Upper lobe of right lung (tissue), 1 donor: ENCODE results near the gene SLC22A15. TPM values are rescaled to one million over a fixed set of nuclear protein-coding genes. Genes with fewer than 3 reads are reported as not detected.
A peak's percentile ranks its signal among the peaks of the same experiment; 100 is the strongest.

ENCODE experiments used
- ATAC-seq: fragments of 200-7000 bp; cut with Tn5 transposase; one replicate; pipeline ENCODE4 v1.9.1; 2020; ENCODE audit warnings: mild to moderate bottlenecking, moderate library complexity
- DNase-seq: peaks from one replicate; pipeline ENCODE4 v3.0.0-alpha.2; 2020
- H3K27ac ChIP-seq: fragments of 200-600 bp; one replicate; pipeline ENCODE4 v1.8.0; 2022
- H3K27me3 ChIP-seq: fragments of 200-600 bp; one replicate; pipeline ENCODE4 v1.8.0; 2022; ENCODE audit warnings: mild to moderate bottlenecking
- H3K36me3 ChIP-seq: fragments of 200-600 bp; one replicate; pipeline ENCODE4 v1.8.0; 2022
- H3K4me1 ChIP-seq: fragments of 200-600 bp; one replicate; pipeline ENCODE4 v1.8.0; 2022
- H3K4me3 ChIP-seq: fragments of 200-600 bp; one replicate; pipeline ENCODE4 v1.8.0; 2022; ENCODE audit warnings: mild to moderate bottlenecking
- H3K9me3 ChIP-seq: fragments of 200-600 bp; one replicate; pipeline ENCODE4 v1.8.0; 2022
- intact Hi-C: fragments of 100-400 bp; cut with DNase I; formaldehyde crosslinking; loops from one replicate; pipeline ENCODE4 v1.11.0; 2022
- total RNA-seq: library from RNA; stranded (reverse); fragmentation: NEBNext Ultra II Directional; extraction: Animal tissue kit (Norgen Biotek cat#: 25700); gene quantifications from one replicate; pipeline ENCODE4 v1.2.1, GENCODE V29; 2021
- TF ChIP-seq, protein P1 (sequence below): fragments of 200-600 bp; IDR thresholded peaks from one replicate; pipeline ENCODE4 v1.8.0; 2022; ENCODE audit warnings: antibody characterized with exemption
- donor health status: DM: no; HTN: yes; CAD: no; lungs with severe emphysema.

The SLC22A15 gene
- total RNA-seq, 1 donor from 2014 or later: 25.7 TPM

DNA sequence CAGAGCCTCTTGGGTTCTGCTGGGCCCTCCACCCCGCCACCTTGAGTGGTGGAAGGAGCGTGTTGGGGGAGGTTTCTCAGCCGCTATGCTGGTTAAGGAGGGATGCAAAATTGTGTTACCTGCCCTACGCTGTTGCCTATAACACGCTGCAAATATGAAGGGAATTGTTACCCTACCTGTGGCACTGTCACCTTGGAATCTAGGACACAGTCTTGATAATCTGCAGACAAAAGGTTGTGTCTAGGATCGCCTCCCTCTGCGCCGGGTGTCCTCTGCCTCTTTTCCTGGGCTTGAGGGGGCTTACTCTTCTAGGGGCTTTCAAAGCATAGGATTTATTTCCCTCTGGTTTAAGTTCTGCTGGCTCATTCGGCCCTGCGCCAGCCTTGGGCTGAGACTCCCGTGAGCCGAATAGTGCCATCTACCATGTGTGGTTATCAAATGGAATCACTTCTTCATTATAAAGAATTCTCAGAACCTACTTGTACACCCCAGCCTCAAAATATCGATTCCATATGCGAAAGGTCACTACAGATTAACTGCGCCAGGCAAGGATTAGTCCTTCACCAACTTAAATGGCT lies 697 bp downstream of the SLC22A15 start:
- H3K4me3 ChIP-seq: peak overlapping the region; percentile 62

GRCh38 chr1:115977499-115978258 lies 1.4 kb downstream of the SLC22A15 start:
- Histone ChIP-seq H3K9me3 (no peaks in the 10 kb centered on the region), H3K36me3 (no peaks in the 10 kb centered on the region), H3K27ac (peak overlapping the region; percentile 88), H3K4me1 (no peaks in the 10 kb centered on the region), H3K4me3 (peak overlapping the region; percentile 62), H3K27me3 (no peaks in the 10 kb centered on the region)
- intact Hi-C loops: no loop called here
- TF ChIP-seq, protein P1, sequence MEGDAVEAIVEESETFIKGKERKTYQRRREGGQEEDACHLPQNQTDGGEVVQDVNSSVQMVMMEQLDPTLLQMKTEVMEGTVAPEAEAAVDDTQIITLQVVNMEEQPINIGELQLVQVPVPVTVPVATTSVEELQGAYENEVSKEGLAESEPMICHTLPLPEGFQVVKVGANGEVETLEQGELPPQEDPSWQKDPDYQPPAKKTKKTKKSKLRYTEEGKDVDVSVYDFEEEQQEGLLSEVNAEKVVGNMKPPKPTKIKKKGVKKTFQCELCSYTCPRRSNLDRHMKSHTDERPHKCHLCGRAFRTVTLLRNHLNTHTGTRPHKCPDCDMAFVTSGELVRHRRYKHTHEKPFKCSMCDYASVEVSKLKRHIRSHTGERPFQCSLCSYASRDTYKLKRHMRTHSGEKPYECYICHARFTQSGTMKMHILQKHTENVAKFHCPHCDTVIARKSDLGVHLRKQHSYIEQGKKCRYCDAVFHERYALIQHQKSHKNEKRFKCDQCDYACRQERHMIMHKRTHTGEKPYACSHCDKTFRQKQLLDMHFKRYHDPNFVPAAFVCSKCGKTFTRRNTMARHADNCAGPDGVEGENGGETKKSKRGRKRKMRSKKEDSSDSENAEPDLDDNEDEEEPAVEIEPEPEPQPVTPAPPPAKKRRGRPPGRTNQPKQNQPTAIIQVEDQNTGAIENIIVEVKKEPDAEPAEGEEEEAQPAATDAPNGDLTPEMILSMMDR: no peak
- ATAC-seq (peak; percentile 69), DNase-seq (peak; percentile 70)

More for the DNA sequence above, 697 bp downstream of the SLC22A15 start:
- Histone ChIP-seq H3K9me3 (no peaks in the 10 kb centered on the region), H3K27me3 (no peaks in the 10 kb centered on the region), H3K36me3 (no peaks in the 10 kb centered on the region), H3K4me1 (no peaks in the 10 kb centered on the region), H3K27ac (peak overlapping the region; percentile 88)
- TF ChIP-seq, protein P1: no peak
- ATAC-seq: no peak
- intact Hi-C loops: no loop called here
- DNase-seq: no peak

DNA sequence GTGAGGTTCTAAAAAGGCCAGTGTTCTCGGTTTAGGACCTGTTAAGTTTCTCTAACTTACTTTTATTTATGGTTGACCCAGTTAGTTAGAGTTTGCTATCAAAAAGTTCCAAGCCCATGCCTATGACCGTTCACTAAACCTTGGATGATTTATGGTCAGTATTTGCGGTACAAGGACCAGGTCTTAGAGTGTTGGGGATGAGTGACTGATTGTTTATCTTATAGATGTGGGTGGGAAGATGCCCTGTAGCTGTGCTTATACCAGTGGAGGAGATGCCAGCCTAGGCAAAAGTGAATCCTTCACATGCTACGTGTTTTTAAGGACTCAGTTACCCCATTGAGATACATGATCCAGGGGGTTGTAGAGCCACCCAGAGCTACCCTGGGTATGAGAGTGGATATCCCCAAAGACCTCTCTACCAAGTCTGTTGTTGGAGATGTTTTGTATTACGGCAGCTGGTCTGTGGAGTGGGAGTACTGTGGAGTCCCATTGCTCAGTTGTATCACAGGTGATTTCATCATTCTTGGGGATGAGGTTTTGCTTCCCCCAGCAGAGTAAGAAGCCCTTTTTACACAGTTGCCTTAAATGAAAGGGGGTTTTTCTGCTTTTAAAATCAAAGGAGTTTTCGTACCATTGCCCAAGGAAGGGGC lies 2.1 kb downstream of the SLC22A15 start:
- TF ChIP-seq, protein P1: no peak
- intact Hi-C loops: no loop called here
- Histone ChIP-seq H3K36me3 (no peaks in the 10 kb centered on the region), H3K4me1 (no peaks in the 10 kb centered on the region), H3K4me3 (peak overlapping the region; percentile 62), H3K27ac (peak overlapping the region; percentile 88), H3K27me3 (no peaks in the 10 kb centered on the region), H3K9me3 (no peaks in the 10 kb centered on the region)
- DNase-seq (no peak), ATAC-seq (no peak)

- no peak overlapping the region for H3K4me3 ChIP-seq
- no peaks in the 10 kb centered on the region for H3K36me3 ChIP-seq
- no peaks in the 10 kb centered on the region for H3K4me1 ChIP-seq
- no peaks in the 10 kb centered on the region for H3K27me3 ChIP-seq
- intact Hi-C loops: no loop called here
- no peak for ATAC-seq
- TF ChIP-seq, protein P1: no peak
- H3K27ac ChIP-seq: no peak overlapping the region
- H3K9me3 ChIP-seq: no peaks in the 10 kb centered on the region
- no peak for DNase-seq
Measured at GRCh38 chr1:115980156-115980555, 3.8 kb downstream of the SLC22A15 start.

DNA sequence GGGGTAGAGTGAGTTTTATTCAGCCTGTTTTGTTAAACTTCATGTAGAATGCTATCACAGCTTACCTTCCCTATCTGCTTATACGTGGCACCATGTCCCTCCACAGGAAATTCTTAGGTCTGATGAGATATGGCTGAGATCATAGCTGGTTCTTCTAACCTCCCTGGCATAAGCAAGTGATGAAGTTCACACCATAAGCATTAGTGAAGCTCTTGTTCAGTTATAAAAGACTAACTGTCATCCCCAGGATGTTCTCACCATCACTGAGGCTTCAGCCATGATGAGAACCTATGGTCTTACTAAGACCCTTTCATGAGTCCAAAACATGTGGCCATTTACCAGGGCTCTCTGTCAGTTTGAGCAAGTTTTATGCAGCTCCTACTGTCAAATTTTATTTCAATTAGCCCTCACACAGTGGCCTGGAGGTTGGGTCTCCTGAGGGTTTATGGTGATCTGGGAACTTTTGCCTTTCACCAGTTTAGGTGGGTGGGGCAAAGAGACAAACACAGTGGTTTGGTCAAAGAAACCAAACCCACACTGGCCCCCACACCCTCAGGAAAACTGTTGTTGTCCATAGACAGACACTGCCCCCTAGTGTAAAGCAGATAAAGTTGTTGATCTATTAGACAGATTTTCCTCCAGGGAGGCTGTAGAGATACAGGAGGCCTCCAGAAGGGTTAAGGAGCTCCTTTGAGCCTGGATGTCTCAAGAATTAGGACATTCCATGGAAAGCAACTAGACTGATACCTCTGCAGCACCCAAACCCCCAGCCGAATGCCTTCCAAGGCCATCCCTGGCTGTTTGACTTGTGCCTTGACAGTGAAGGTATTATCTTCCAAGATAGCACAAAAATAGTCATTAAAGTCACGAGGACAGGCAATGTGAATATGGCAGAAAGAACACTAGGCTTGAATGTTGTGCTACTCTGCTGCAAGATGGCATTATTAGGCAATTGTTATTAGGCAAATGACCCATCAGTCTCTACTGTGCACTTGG lies 5.0 kb downstream of the SLC22A15 start:
- Histone ChIP-seq H3K27ac (no peak overlapping the region), H3K4me3 (no peak overlapping the region), H3K27me3 (no peaks in the 10 kb centered on the region), H3K9me3 (no peaks in the 10 kb centered on the region), H3K4me1 (no peaks in the 10 kb centered on the region), H3K36me3 (no peaks in the 10 kb centered on the region)
- ATAC-seq (peak; percentile 66), DNase-seq (no peak)
- intact Hi-C loops: no loop called here
- TF ChIP-seq, protein P1: peak; percentile 57
